Nephron progenitor cell (in vitro differentiated cells): Measurements from ENCODE around the gene ANKRD18A.

ENCODE experiments used
- DNase-seq: peaks from one replicate; pipeline ENCODE4 v3.0.0; 2021
- H3K27ac Mint-ChIP-seq: 2 replicates; pipeline ENCODE4 v1.8.0; 2021; ENCODE audit warnings: mild to moderate bottlenecking, moderate library complexity, mixed read lengths
- H3K27me3 Mint-ChIP-seq: 2 replicates; pipeline ENCODE4 v1.8.0; 2021; ENCODE audit warnings: mild to moderate bottlenecking, low read depth, mixed read lengths; ENCODE audit not compliant: poor library complexity
- H3K36me3 Mint-ChIP-seq: 2 replicates; pipeline ENCODE4 v1.8.0; 2021; ENCODE audit warnings: low read depth, mixed read lengths
- H3K4me1 Mint-ChIP-seq: 2 replicates; pipeline ENCODE4 v1.8.0; 2021; ENCODE audit warnings: mixed read lengths
- H3K4me3 Mint-ChIP-seq: 2 replicates; pipeline ENCODE4 v1.8.0; 2021; ENCODE audit warnings: mild to moderate bottlenecking, moderate library complexity, mixed read lengths
- H3K9me3 Mint-ChIP-seq: 2 replicates; pipeline ENCODE4 v1.8.0; 2021; ENCODE audit warnings: mild to moderate bottlenecking, moderate library complexity, mixed read lengths
- CTCF ChIP-seq: fragments of 200-600 bp; sonication (generic); IDR thresholded peaks from 2 replicates; pipeline ENCODE4 v1.5.0; 2021; ENCODE audit warnings: antibody characterized with exemption

The ANKRD18A gene

GRCh38 chr9:38526591-38526990, 93.8 kb downstream of the ANKRD18A start:
- Mint-ChIP-seq H3K9me3 (peaks cover 29% of the 10 kb centered on the region), H3K4me3 (no peak overlapping the region), H3K4me1 (peaks cover 40% of the 10 kb centered on the region), H3K36me3 (peaks cover 9% of the 10 kb centered on the region), H3K27me3 (peaks cover 3% of the 10 kb centered on the region), H3K27ac (peak overlapping the region; percentile 74)
- no peak for TF ChIP-seq CTCF
- no peak for DNase-seq

GRCh38 chr9:38523121-38523520, 97.3 kb downstream of the ANKRD18A start:
- no peak for TF ChIP-seq CTCF
- peaks cover 3% of the 10 kb centered on the region for H3K27me3 Mint-ChIP-seq
- peaks cover 43% of the 10 kb centered on the region for H3K4me1 Mint-ChIP-seq
- peaks cover 7% of the 10 kb centered on the region for H3K9me3 Mint-ChIP-seq
- no peak overlapping the region for H3K4me3 Mint-ChIP-seq
- H3K36me3 Mint-ChIP-seq: no peaks in the 10 kb centered on the region
- peak overlapping the region; percentile 74 for H3K27ac Mint-ChIP-seq
- DNase-seq: no peak

GRCh38 chr9:38521762-38522161, 98.6 kb downstream of the ANKRD18A start:
- Mint-ChIP-seq H3K27me3 (peaks cover 3% of the 10 kb centered on the region), H3K9me3 (peaks cover 7% of the 10 kb centered on the region), H3K4me3 (no peak overlapping the region), H3K36me3 (no peaks in the 10 kb centered on the region), H3K27ac (peak overlapping the region; percentile 17), H3K4me1 (peaks cover 29% of the 10 kb centered on the region)
- TF ChIP-seq CTCF: no peak
- no peak for DNase-seq
